ENCODE measurements around the gene BNC2.
A peak's percentile ranks its signal among the peaks of the same experiment; 100 is the strongest.

BNC2 gene

DNA sequence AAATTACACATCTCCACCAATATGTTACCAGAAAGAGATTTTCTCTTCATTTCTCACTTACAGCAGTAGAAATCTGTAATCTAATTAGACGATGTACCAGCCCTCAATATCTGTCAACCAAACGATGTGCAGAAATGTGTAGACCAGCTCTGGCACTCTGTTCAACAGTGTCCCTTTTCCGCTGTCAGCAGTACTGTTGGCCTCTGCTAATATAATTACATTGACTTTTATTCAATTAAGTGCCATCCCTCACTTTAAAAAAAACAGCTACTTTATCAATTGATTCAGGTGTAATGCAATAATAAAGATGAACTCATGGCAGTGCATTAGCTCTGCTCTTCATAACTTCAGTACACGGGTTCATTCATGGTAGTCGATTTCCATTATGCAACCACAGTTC, 448.4 kb downstream of the BNC2 start:
- FAIRE-seq = no peak

GRCh38 chr9:16421532-16421931, 448.9 kb downstream of the BNC2 start:
- FAIRE-seq (no peak), DNase-seq (ENCODE audit: low spot score) (peak; percentile 22)

More for the DNA sequence above, 448.4 kb downstream of the BNC2 start:
- DNase-seq (ENCODE audit: low spot score) = no peak

GRCh38 chr9:16419124-16419523, 451.3 kb downstream of the BNC2 start:
- DNase-seq (ENCODE audit: low spot score) = no peak
- no peak for FAIRE-seq

- FAIRE-seq (no peak), DNase-seq (ENCODE audit: low spot score) (no peak)
Observed at GRCh38 chr9:16418721-16419120, 451.7 kb downstream of the BNC2 start.

DNA sequence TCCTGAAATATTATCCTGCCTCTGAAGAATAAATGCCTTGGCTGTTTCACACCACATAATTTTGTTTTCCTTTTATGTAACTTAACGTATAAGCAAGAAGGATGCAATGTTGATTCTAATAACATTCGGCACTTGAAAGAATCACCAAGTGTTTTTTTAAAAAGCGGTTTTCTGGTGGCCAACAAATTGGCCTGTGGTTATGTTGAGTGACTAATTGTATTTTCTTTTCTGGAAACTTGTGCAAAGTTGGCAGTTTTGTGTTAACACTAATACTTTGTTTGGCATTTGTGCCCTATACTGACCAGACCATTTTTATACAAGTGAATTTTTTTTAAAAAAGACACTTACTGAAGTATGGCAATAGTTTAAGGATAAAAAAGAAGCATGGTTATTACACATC, 452.7 kb downstream of the BNC2 start:
- FAIRE-seq = no peak
- DNase-seq (ENCODE audit: low spot score) = no peak

DNA sequence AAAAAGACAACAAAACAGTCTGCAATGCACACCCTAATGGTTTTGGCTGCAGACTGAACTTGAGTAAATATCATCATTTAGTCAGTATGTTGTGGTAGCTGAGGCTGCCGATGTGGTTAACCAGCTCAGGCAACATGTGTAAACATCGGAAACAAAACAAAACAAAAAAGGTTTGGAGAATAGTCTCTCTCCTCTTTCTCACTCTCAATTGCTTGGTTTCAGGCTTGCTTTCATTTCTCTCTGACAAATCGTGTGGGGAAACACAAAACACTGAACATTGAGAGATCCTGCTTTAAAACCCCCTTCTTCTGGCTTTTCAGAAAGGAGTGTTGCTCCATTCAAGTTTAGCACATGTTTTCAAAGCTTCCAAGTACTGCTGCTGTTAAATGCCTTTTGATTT, 453.3 kb downstream of the BNC2 start:
- DNase-seq (ENCODE audit: low spot score) = no peak
- FAIRE-seq = no peak

DNA sequence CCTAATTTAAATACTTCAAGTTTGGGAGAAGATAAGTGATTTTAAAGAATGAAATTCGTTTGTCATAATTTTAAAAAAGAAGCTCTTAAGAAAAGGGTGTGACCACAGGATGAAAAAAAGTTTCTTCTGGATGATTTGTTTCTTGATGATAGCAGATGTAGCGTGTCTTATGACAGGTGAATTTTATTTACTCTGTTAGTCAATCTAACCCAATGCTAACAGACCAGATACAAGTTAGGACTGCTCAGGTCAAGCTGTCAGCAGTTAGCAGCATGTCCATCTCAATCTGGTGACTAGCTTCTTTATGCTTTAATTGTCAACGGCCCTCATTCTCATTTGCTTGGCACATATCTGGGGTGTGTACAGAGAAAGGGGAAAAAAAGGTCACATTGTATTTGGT, 456.0 kb downstream of the BNC2 start:
- FAIRE-seq (no peak), DNase-seq (ENCODE audit: low spot score) (no peak)

DNA sequence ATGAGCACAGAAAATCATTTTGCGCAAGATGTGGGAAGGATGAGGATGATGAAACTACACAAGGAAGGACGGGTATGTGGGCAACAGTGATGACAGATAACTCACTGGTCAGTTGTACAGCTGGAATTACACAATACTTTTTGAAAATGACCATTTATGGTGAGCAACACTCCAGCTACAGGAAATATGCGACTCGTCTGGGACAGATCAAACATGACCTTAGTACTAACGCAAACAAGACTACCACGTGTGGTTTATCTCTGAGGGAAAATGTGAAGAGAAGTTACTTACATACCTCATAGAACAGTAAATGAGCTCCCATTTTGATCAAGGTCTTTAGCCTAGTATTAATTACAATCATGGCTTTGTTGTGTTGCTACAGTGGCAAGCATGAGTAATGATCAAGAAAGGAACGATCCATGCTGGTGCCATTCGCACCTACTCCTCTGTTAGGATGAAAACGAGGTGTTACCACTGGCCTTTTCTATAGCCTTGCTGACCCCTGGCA, 456.9 kb downstream of the BNC2 start:
- FAIRE-seq (no peak), DNase-seq (ENCODE audit: low spot score) (no peak)

DNA sequence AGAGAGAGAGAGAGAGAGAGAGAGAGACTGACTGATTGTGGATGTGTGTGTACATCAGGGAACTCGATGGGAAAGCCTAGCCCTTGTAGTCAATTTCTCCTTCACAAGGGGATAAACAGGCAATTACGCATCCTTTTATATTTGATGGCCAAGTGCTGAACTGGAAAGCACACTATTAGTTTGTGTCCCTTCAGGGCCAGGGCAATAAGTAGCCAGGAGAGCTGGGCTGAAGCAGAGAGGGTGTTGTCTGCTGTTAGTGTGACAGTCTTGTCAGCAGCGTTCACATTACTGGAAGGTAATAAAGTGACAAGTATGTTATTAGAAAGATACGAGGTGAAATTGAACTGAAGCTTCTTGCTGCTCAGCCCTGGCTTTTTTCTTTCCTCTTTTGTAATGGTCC, 457.7 kb downstream of the BNC2 start:
- FAIRE-seq = no peak
- no peak for DNase-seq (ENCODE audit: low spot score)

- FAIRE-seq = no peak
- DNase-seq (ENCODE audit: low spot score) = no peak
Observed at GRCh38 chr9:16411311-16411710, 459.2 kb downstream of the BNC2 start.

- FAIRE-seq (no peak), DNase-seq (ENCODE audit: low spot score) (no peak)
Observed at GRCh38 chr9:16410601-16411280, 459.7 kb downstream of the BNC2 start.

- DNase-seq (ENCODE audit: low spot score) (no peak), FAIRE-seq (no peak)
Observed at GRCh38 chr9:16407617-16408016, 462.9 kb downstream of the BNC2 start.

DNA sequence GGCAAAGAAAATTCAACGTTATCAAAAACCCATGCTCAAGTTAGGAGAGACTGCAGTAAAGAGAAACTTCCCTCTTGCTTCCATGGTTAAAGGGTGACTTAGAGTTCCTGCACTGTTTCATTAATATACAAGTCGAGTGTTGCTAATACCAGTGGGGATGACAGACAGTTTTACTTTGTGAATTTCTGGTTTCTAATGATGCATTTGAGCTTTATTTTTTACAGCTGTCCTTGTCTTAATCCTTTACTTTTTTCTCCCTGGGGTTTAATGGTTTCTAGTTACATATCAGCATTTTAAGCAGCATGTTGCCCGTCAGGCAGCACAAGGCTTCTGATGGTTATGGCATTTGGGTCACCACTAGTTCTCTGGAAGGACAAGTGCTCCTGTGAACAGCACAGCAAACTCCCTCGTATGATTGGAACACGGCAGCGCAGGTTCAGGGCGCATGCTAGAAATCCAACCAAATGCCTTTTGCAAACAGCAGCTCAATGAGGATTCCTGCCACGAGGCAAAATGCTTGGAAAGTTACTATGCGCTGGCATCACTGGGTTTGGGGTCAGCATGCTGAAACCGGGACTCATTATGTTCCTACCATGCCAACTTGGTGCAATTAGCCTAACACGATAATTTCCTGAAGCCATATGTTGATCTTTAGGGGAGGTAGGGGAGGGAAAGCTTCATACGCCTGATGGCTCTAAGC, 463.8 kb downstream of the BNC2 start:
- no peak for FAIRE-seq
- DNase-seq (ENCODE audit: low spot score) = no peak

GRCh38 chr9:16405421-16405820, 465.0 kb downstream of the BNC2 start:
- DNase-seq (ENCODE audit: low spot score) (no peak), FAIRE-seq (no peak)

DNA sequence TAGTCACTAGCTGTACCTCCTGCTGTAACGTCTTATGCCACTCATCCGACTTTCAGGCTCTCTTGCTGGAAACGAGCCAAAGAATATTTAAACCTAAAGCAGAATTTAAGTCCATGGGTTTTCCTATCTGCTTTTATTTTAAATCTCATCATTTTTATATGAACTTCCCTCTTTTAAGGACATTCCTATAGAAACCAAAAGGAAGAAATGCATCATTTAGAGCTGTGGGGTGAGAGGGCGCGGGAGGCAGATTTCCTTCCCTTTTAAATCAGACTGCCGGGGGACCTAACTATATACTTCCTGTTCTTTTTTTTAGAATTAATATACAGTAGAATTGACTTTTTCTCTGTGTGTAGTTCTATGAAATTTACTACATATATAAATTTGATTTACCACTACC, 468.8 kb downstream of the BNC2 start:
- DNase-seq (ENCODE audit: low spot score) (no peak), FAIRE-seq (no peak)

DNA sequence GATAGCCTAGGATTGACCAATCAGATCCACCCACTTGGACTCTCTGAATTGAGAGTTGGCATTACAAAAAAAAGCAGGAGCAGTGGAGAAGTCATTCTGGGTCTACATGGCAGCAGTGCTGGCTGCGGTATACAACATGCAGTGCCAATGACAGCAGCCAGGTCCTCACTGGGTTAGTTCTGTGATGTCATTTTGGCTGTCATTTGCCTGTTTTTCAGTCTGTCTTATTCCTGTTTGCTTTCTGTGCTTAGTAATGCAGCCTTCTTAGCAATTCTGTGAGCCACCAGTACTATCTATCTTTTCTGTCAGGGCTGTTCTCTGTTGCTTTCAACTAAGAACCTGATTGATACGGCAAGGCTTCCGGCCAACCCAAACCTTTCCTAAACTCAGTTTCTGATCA, 471.8 kb downstream of the BNC2 start:
- DNase-seq (ENCODE audit: low spot score) = no peak
- FAIRE-seq = no peak

DNA sequence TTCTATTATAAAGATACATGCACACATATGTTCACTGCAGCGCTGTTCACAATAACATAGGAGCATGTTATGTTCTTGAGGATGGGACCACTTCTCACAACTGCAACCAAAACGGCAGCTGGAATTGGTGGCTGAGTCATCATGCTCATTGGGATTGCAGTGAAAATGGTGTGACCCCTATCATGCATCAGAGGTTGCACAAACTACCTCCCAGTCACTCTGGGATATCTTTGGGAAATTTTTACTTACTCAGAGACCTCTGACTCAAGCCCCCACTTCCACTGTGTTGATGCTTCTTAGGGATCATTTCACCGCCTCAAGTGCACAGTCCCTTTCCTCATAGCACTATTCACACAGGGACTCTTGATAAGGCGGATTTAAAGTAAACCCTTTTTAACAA, 474.1 kb downstream of the BNC2 start:
- DNase-seq (ENCODE audit: low spot score) (no peak), FAIRE-seq (no peak)

DNA sequence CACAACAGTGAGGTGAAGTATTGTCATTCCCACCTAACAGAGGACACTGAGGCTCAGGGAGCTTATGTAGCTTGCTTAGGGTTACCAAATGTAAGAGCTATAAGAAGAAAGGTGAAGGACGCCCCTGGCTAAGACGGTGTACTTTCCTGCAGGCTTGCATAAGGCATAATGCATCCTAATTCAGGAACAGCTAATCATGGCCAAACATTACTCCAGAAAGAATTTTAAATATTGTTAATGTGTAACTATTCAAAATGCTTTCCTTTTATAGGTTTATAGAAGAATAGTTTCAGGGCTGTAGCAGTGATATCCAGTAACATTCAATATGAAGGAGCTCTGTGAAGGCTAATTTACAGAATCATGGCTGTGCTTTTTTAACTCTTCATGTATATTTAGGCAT, 479.1 kb downstream of the BNC2 start:
- DNase-seq (ENCODE audit: low spot score) (no peak), FAIRE-seq (no peak)

GRCh38 chr9:16387382-16387781, 483.1 kb downstream of the BNC2 start:
- no peak for DNase-seq (ENCODE audit: low spot score)
- FAIRE-seq = no peak

DNA sequence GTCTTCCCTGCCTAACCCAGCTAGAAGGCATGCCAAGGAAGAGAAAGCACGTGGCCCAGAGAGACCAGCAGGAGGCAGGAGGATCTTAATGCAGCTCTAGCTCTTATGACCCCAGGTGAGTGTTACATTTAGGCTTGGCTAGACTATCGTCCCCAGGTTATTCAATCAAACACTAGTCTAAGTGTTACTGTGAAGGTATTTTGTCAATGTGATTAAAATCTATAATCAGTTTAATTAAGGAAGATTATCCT, 483.7 kb downstream of the BNC2 start:
- no peak for FAIRE-seq
- no peak for DNase-seq (ENCODE audit: low spot score)

- FAIRE-seq (no peak), DNase-seq (ENCODE audit: low spot score) (no peak)
Observed at GRCh38 chr9:16386007-16386826, 484.3 kb downstream of the BNC2 start.

DNA sequence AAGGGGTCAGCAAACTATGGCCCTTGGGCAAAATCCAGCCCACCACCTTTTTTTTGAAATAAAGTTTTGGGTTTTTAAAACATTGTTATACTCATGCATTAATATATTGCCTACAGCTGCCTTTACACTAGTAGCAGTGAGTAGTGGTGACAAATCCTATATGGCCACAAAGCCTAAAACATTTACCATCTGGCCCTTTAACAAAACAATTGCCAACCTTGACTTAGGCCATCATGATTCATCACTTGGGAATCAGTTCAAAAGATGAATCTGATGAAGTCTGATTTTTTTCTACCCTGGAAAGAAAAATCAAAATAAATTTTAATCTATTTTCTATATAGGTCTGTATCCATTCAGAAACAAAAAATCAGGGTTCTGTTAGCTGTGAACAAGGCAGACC, 484.9 kb downstream of the BNC2 start:
- DNase-seq (ENCODE audit: low spot score) = peak; percentile 31
- FAIRE-seq = no peak

DNA sequence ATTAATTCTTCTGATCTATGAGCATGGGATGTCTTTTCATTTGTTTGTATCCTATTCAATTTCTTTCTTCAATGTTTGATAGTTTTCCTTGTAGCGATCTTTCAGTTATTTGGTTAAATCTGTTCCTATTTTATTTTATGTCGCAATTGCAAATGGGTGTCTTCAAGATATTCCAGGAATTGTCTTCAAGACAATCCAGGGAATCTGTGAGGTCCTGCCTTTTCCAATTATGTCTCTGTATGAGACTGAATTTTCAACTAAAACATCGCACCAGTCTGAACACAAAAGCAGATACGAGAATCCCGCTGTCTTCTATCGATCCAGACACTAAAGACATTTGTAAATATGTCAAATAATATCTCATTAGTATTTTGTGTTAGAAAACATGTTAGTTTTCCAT, 485.5 kb downstream of the BNC2 start:
- FAIRE-seq = no peak
- DNase-seq (ENCODE audit: low spot score) = no peak
